HTR-8/SVneo (cell line): ENCODE measurements around the gene CSDE1.

Experiments
- DNase-seq: peaks from one replicate; pipeline ENCODE4 v3.0.0; 2011; ENCODE audit warnings: low spot score, mixed read lengths; ENCODE audit not compliant: insufficient read length
- FAIRE-seq: peaks from 2 replicates; lab custom pipeline; 2011; peaks lifted over from hg19 to GRCh38; lab: Jason Lieb, UNC

CSDE1 gene

GRCh38 chr1:114710360-114710759 lies 47.4 kb downstream of the CSDE1 start:
- DNase-seq (no peak), FAIRE-seq (no peak)

- no peak for FAIRE-seq
- DNase-seq: no peak
These were observed 50.2 kb downstream of the CSDE1 start for GRCh38 chr1:114707604-114708003.

GRCh38 chr1:114703242-114703641 lies 54.5 kb downstream of the CSDE1 start:
- FAIRE-seq (no peak), DNase-seq (no peak)

GRCh38 chr1:114702737-114703136 lies 55.0 kb downstream of the CSDE1 start:
- no peak for FAIRE-seq
- DNase-seq: no peak

- FAIRE-seq (no peak), DNase-seq (no peak)
These were observed 55.9 kb downstream of the CSDE1 start for GRCh38 chr1:114701931-114702330.

GRCh38 chr1:114700036-114700600 lies 57.7 kb downstream of the CSDE1 start:
- FAIRE-seq (no peak), DNase-seq (no peak)

- DNase-seq: no peak
- no peak for FAIRE-seq
These were observed 61.0 kb downstream of the CSDE1 start for GRCh38 chr1:114696810-114697209.

GRCh38 chr1:114695430-114696058 lies 62.2 kb downstream of the CSDE1 start, which contains the start of gene AMPD1:
Gene AMPD1 (minus strand): TSS chr1:114695546. CDS start chr1:114695471, 75 bp downstream.
- DNase-seq (no peak), FAIRE-seq (no peak)

GRCh38 chr1:114694540-114695310 lies 63.1 kb downstream of the CSDE1 start:
- DNase-seq: no peak
- no peak for FAIRE-seq

GRCh38 chr1:114692947-114693346 lies 64.8 kb downstream of the CSDE1 start:
- FAIRE-seq: no peak
- no peak for DNase-seq

- FAIRE-seq (no peak), DNase-seq (no peak)
These were observed 66.7 kb downstream of the CSDE1 start for GRCh38 chr1:114691061-114691460.

- no peak for FAIRE-seq
- DNase-seq: no peak
These were observed 67.6 kb downstream of the CSDE1 start for GRCh38 chr1:114690148-114690547.

- DNase-seq: no peak
- no peak for FAIRE-seq
These were observed 69.3 kb downstream of the CSDE1 start for GRCh38 chr1:114688526-114688925.

GRCh38 chr1:114685851-114686250 lies 71.9 kb downstream of the CSDE1 start:
- no peak for FAIRE-seq
- DNase-seq: no peak

GRCh38 chr1:114677691-114678090 lies 80.1 kb downstream of the CSDE1 start:
- no peak for FAIRE-seq
- no peak for DNase-seq

GRCh38 chr1:114676115-114676514 lies 81.7 kb downstream of the CSDE1 start:
- FAIRE-seq: no peak
- no peak for DNase-seq

GRCh38 chr1:114671939-114672275 lies 85.9 kb downstream of the CSDE1 start:
- FAIRE-seq: no peak

GRCh38 chr1:114671011-114671938 lies 86.5 kb downstream of the CSDE1 start:
- peak; percentile 8 for DNase-seq
- no peak for FAIRE-seq

More at GRCh38 chr1:114671939-114672275, 85.9 kb downstream of the CSDE1 start:
- DNase-seq: no peak

- DNase-seq (peak; percentile 77), FAIRE-seq (peak; percentile 64)
These were observed 87.4 kb downstream of the CSDE1 start for GRCh38 chr1:114670083-114671010.
